Fibroblast of lung (primary cell): Measurements from ENCODE around the gene GABARAPL2. TPM values are rescaled to one million over a fixed set of nuclear protein-coding genes. Genes with fewer than 3 reads are reported as not detected.
A peak's percentile ranks its signal among the peaks of the same experiment; 100 is the strongest.

Source experiments
- DNase-seq, 2 donors: peaks; one replicate each; pipeline versions ENCODE4 v3.0.0 to v3.0.0-alpha.2; 2010; ENCODE audit warnings: low read depth in 2 of 2
- H2AFZ ChIP-seq: 2 replicates; pipeline ENCODE4 v1.5.1; 2012; ENCODE audit warnings: low read length, control low read depth, inconsistent platforms
- H3K27ac ChIP-seq: 2 replicates; pipeline ENCODE4 v1.5.1; 2011; ENCODE audit warnings: low read length, control low read depth; ENCODE audit not compliant: insufficient read depth
- H3K27me3 ChIP-seq: 2 replicates; pipeline ENCODE4 v1.5.1; 2011; ENCODE audit warnings: mild to moderate bottlenecking, low read length; ENCODE audit not compliant: control insufficient read depth, insufficient read depth
- H3K36me3 ChIP-seq: 2 replicates; pipeline ENCODE4 v1.5.1; 2011; ENCODE audit warnings: low read length; ENCODE audit not compliant: control insufficient read depth, insufficient read depth
- H3K4me1 ChIP-seq: 2 replicates; pipeline ENCODE4 v1.5.1; 2011; ENCODE audit warnings: low read length; ENCODE audit not compliant: control insufficient read depth, insufficient read depth; ENCODE audit errors: extremely low read depth
- H3K4me2 ChIP-seq: 2 replicates; pipeline ENCODE4 v1.5.1; 2011; ENCODE audit warnings: low read length, control low read depth; ENCODE audit not compliant: insufficient read depth; ENCODE audit errors: extremely low read depth
- H3K4me3 ChIP-seq, 4 experiments: fragments of 200-600 bp in 1 of 4; sonication (generic) in 1 of 4; replicated peaks in 1 of 4; 2 replicates each; pipeline ENCODE4 v1.5.1; 2011 to 2016; ENCODE audit warnings: low read length in 4 of 4, low read depth in 3 of 4, mild to moderate bottlenecking in 3 of 4, control low read depth in 2 of 4, inconsistent platforms in 1 of 4, mixed read lengths in 1 of 4; ENCODE audit not compliant: insufficient read depth in 1 of 4; ENCODE audit errors: control extremely low read depth in 1 of 4
- H3K79me2 ChIP-seq: 2 replicates; pipeline ENCODE4 v1.5.1; 2012; ENCODE audit warnings: mild to moderate bottlenecking, low read length, inconsistent platforms; ENCODE audit not compliant: control insufficient read depth, insufficient read depth
- H3K9ac ChIP-seq: 2 replicates; pipeline ENCODE4 v1.5.1; 2011; ENCODE audit warnings: mild to moderate bottlenecking, low read length, control low read depth; ENCODE audit not compliant: insufficient read depth
- H3K9me3 ChIP-seq: 2 replicates; pipeline ENCODE4 v1.5.1; 2012; ENCODE audit warnings: low read depth, low read length; ENCODE audit not compliant: control insufficient read depth, insufficient read depth
- H4K20me1 ChIP-seq: 2 replicates; pipeline ENCODE4 v1.5.1; 2011; ENCODE audit warnings: low read length; ENCODE audit not compliant: control insufficient read depth, insufficient read depth; ENCODE audit errors: extremely low read depth
- EZH2 ChIP-seq: IDR thresholded peaks from 2 replicates; pipeline ENCODE4 v1.5.1; 2012; ENCODE audit warnings: low read length, control low read depth, mild to moderate bottlenecking; ENCODE audit errors: missing control alignments
- polyA plus RNA-seq, 2 donors: library from polyadenylated mRNA; depleted of rRNA in 1 of 2; stranded (reverse) in 1 of 2; unstranded in 1 of 2; fragments of >200 nt; gene quantifications; 2 replicates each; pipeline ENCODE4 v1.2.1, GENCODE V29; 2011 to 2012; ENCODE audit warnings: missing spikeins in 1 of 2
- total RNA-seq: library from RNA; depleted of rRNA; stranded (reverse); fragments of >200 nt; gene quantifications from 2 replicates; pipeline ENCODE4 v1.2.1, GENCODE V29; 2014
- TF ChIP-seq, protein P1 (sequence below), 2 donors: IDR thresholded peaks in 1 of 2; conservative IDR thresholded peaks in 1 of 2; 1 replicate in 1 of 2; 2 replicates in 1 of 2; pipeline ENCODE4 v1.5.1; 2011 to 2012; ENCODE audit warnings: low read length in 2 of 2, control low read depth in 1 of 2, inconsistent platforms in 1 of 2, low read depth in 1 of 2, mild to moderate bottlenecking in 1 of 2

Gene GABARAPL2
- total and polyA plus RNA-seq, 2 donors (not counting 1 experiment from before 2014, with no cell fraction given): 37.3 to 159 TPM

DNA sequence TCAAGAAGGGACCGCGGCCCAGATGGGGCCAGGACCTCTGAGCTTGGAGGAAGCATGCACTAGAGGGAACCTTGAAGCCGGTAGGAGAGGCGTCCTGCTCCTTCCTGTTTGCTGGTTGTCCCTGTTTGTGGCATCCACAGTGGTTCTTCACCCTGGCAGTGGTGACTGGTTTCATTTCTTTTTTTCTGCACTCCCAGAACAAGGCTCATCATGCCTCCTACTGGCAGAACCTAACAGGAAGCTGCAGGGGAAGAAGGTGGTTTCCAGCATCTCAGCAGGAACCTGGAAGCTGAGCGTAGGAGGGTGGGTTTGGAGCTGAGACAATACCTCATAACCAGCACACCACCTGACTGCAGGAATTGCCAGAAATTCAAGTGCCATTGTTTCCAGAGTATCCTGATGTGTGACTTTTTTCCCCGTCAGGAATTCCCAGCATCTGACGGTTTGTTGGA, 15.9 kb upstream of the GABARAPL2 start:
- H3K9ac ChIP-seq: no peak overlapping the region

DNA sequence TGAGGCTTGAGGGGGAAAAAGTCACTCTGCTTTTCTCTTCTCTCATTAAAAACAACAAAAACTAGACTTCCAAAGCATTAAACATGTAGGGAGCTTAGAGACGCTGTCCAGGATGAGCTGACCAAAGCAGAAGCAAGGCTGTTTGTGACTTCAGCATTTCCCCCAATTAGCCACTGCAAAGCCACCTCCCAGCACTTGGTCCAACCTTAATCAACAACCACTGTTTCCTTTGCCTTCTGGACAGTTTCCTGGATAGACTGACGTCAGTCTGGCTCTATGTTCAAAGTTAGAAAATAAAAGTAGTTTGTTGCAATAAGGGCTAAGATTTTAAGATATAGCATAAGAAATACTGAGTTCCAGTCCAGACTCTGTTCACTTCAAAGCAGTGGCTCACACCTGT, 13.2 kb upstream of the GABARAPL2 start:
- TF ChIP-seq, protein P1, sequence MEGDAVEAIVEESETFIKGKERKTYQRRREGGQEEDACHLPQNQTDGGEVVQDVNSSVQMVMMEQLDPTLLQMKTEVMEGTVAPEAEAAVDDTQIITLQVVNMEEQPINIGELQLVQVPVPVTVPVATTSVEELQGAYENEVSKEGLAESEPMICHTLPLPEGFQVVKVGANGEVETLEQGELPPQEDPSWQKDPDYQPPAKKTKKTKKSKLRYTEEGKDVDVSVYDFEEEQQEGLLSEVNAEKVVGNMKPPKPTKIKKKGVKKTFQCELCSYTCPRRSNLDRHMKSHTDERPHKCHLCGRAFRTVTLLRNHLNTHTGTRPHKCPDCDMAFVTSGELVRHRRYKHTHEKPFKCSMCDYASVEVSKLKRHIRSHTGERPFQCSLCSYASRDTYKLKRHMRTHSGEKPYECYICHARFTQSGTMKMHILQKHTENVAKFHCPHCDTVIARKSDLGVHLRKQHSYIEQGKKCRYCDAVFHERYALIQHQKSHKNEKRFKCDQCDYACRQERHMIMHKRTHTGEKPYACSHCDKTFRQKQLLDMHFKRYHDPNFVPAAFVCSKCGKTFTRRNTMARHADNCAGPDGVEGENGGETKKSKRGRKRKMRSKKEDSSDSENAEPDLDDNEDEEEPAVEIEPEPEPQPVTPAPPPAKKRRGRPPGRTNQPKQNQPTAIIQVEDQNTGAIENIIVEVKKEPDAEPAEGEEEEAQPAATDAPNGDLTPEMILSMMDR (conservative IDR thresholded peaks at IDR 0.05 in 1 of 2, IDR thresholded peaks at IDR 0.05 in 1 of 2; ENCODE audit: low read depth in 1 of 2, low read length in 2 of 2): no peak
- no peak for TF ChIP-seq EZH2
- no peaks in the 10 kb centered on the region for H3K27me3 ChIP-seq
- H3K4me2 ChIP-seq: no peak overlapping the region
- no peak overlapping the region for H2AFZ ChIP-seq
- no peaks in the 10 kb centered on the region for H3K79me2 ChIP-seq
- H3K4me1 ChIP-seq: no peaks in the 10 kb centered on the region
- no peak for DNase-seq
- no peaks in the 10 kb centered on the region for H4K20me1 ChIP-seq
- H3K27ac ChIP-seq: no peak overlapping the region
- no peaks in the 10 kb centered on the region for H3K9me3 ChIP-seq
- no peak overlapping the region for H3K4me3 ChIP-seq
- H3K9ac ChIP-seq: no peak overlapping the region
- H3K36me3 ChIP-seq: no peaks in the 10 kb centered on the region

More for the DNA sequence above, 15.9 kb upstream of the GABARAPL2 start:
- H3K4me1 ChIP-seq: no peaks in the 10 kb centered on the region
- no peaks in the 10 kb centered on the region for H3K79me2 ChIP-seq
- H3K4me3 ChIP-seq: no peak overlapping the region
- H3K36me3 ChIP-seq: no peaks in the 10 kb centered on the region
- H3K27ac ChIP-seq: no peak overlapping the region
- H3K4me2 ChIP-seq: no peak overlapping the region
- no peaks in the 10 kb centered on the region for H4K20me1 ChIP-seq
- DNase-seq: peak; percentile 26 to 55
- no peaks in the 10 kb centered on the region for H3K9me3 ChIP-seq
- TF ChIP-seq, protein P1 (conservative IDR thresholded peaks at IDR 0.05 in 1 of 2, IDR thresholded peaks at IDR 0.05 in 1 of 2; ENCODE audit: low read depth in 1 of 2, low read length in 2 of 2): peak; percentile 46 to 52
- no peak for TF ChIP-seq EZH2
- no peaks in the 10 kb centered on the region for H3K27me3 ChIP-seq
- H2AFZ ChIP-seq: no peak overlapping the region

DNA sequence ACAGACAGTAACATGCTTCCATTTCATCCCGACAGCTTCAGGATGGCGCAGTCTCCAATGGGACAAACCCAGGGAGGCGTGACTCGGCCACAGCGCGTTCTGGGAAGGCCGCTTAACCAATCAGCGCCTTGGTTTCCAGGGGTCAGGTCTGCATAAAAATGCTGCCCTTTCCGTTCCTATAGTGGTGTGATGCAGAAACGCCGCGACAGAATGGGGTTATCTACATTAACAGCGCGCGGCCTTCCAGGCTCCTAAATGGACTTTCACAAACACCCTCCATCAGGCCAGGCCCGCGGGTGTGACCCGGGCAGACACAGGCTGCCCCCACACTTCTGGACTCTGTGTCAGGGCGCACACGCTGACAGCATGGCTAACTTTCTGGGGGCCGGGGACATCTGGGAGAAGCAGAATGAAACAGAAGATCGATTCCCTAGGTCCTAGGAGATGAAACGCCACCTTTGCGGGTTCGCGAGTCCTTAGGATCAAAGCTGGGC, 10.9 kb upstream of the GABARAPL2 start:
- Histone ChIP-seq H3K4me1 (peaks cover 4% of the 10 kb centered on the region), H3K27me3 (no peaks in the 10 kb centered on the region), H3K9ac (peak overlapping the region; percentile 81), H3K4me2 (peak overlapping the region; percentile 68), H3K4me3 (peak overlapping the region; percentile 71 to 79 (median 72)), H3K36me3 (no peaks in the 10 kb centered on the region), H3K9me3 (no peaks in the 10 kb centered on the region), H4K20me1 (no peaks in the 10 kb centered on the region), H3K79me2 (no peaks in the 10 kb centered on the region), H2AFZ (peak overlapping the region; percentile 88), H3K27ac (peak overlapping the region; percentile 87)
- DNase-seq: peak; percentile 89 to 91
- no peak for TF ChIP-seq EZH2
- TF ChIP-seq, protein P1 (conservative IDR thresholded peaks at IDR 0.05 in 1 of 2, IDR thresholded peaks at IDR 0.05 in 1 of 2; ENCODE audit: low read depth in 1 of 2, low read length in 2 of 2): no peak
